Measurements from ENCODE around the gene MAD1L1. TPM values are rescaled to one million over a fixed set of nuclear protein-coding genes. Genes with fewer than 3 reads are reported as not detected.
A peak's percentile ranks its signal among the peaks of the same experiment; 100 is the strongest.

Gene MAD1L1
- total and polyA plus RNA-seq, 2 of the 4 experiments (the other 2 are of a cell fraction) = 29.0 to 40.9 TPM

- intact Hi-C loops (cut with micrococcal nuclease) = no loop called here
- no peak overlapping the region; the same call in 1 of the 2 replicates for H3K14ac ChIP-seq (replicated peaks; ENCODE audit: low read depth, low read length)
- H3K79me1 ChIP-seq (ENCODE audit: low read depth in 1 of 2, low read length in 2 of 2) = no peaks in the 10 kb centered on the region; a peak in 1 of 4 replicates
- H3K9me1 ChIP-seq (ENCODE audit: insufficient read depth, low read length) = peaks cover 9% of the 10 kb centered on the region
- H2BK120ac ChIP-seq (ENCODE audit: low read depth, low read length) = peak overlapping the region; percentile 46; the same call in 1 of the 2 replicates
- POLR2A ChIA-PET (ENCODE audit: unreplicated experiment) = no interaction called here
- no peak overlapping the region for H3K23ac ChIP-seq (ENCODE audit: low read depth, low read length)
- no TSS peak for BruUV-seq (replicated peaks)
- no peak overlapping the region for H3K18ac ChIP-seq (ENCODE audit: low read depth, low read length)
- H4K91ac ChIP-seq (ENCODE audit: insufficient read depth, low read depth, low read length) = no peak overlapping the region
- H2BK15ac ChIP-seq (ENCODE audit: low read depth, low read length) = no peak overlapping the region
- no peak overlapping the region for H2BK20ac ChIP-seq (ENCODE audit: low read depth, low read length)
- H2BK5ac ChIP-seq (ENCODE audit: low read depth, low read length, poor library complexity, severe bottlenecking) = no peak overlapping the region
- no peak overlapping the region for H4K5ac ChIP-seq (ENCODE audit: low read depth, low read length)
- no peaks in the 10 kb centered on the region for H3K27me3 ChIP-seq (ENCODE audit: control insufficient read depth, insufficient read depth, low read length)
- no peak overlapping the region for H2AK5ac ChIP-seq (ENCODE audit: low read depth, low read length)
- peaks cover 7% of the 10 kb centered on the region; the same call in 1 of the 2 replicates for H3K36me3 ChIP-seq (ENCODE audit: control insufficient read depth, insufficient read depth, low read length)
- dilution Hi-C loops (cut with HindIII; ENCODE audit: low sequenced_read_pairs, unreplicated experiment) = no loop called here
- H3K9ac ChIP-seq (ENCODE audit: low read depth, low read length) = no peak overlapping the region
- in situ Hi-C loops (cut with MboI; ENCODE audit: low sequenced_read_pairs) = no loop called here
- H2AFZ ChIP-seq (replicated peaks; ENCODE audit: low read length, poor library complexity) = peak overlapping the region; percentile 40
- no peak overlapping the region for H3K27ac ChIP-seq (ENCODE audit: insufficient read depth, low read length)
- peaks cover 10% of the 10 kb centered on the region for H3K4me1 ChIP-seq (ENCODE audit: control insufficient read depth, insufficient read depth, low read length)
- 92% methylated on average over 16 of the region's 30 CpGs; no CpG with 5 or more reads in 1 of the 2 experiments for WGBS, 2 experiments (ENCODE audit: extremely low coverage in 2 of 2, insufficient read length in 1 of 2)
- H3K56ac ChIP-seq (ENCODE audit: extremely low read depth, insufficient read depth, low read length) = no peak overlapping the region
- H3K4me2 ChIP-seq (ENCODE audit: low read depth, low read length) = no peak overlapping the region
- no peak overlapping the region for H3K4me3 ChIP-seq (ENCODE audit: insufficient read depth, low read depth, low read length)
- no peak overlapping the region for H4K8ac ChIP-seq (ENCODE audit: low read depth in 2 of 2, low read length in 2 of 2)
- H3K4ac ChIP-seq (ENCODE audit: low read depth, low read length) = 0 out of 2 replicates have a peak overlapping the region, but pooled peaks have one; percentile 5
- peaks cover 4% of the 10 kb centered on the region; the same call in 1 of the 2 replicates for H4K20me1 ChIP-seq (ENCODE audit: insufficient read depth, low read length)
- DNase-seq = no peak
- no peaks in the 10 kb centered on the region for H3K9me3 ChIP-seq (ENCODE audit: control insufficient read depth, insufficient read depth, low read length)
- no peak for TF ChIP-seq CHD1 (IDR thresholded peaks at IDR 0.05; ENCODE audit: low read depth, low read length)
- CTCF ChIA-PET = no interaction called here
- H2AK9ac ChIP-seq (replicated peaks; ENCODE audit: low read depth, low read length, poor library complexity) = peak overlapping the region; percentile 50
- ATAC-seq (ENCODE audit: low read depth) = no peak
Observed at GRCh38 chr7:1895664-1896515, 336.9 kb downstream of the MAD1L1 start.
